ENCODE data around the gene DGKD. TPM values are rescaled to one million over a fixed set of nuclear protein-coding genes. Genes with fewer than 3 reads are reported as not detected.

Gene DGKD
- total RNA-seq, 2 experiments from 2014 or later = 147 to 156 TPM

DNA sequence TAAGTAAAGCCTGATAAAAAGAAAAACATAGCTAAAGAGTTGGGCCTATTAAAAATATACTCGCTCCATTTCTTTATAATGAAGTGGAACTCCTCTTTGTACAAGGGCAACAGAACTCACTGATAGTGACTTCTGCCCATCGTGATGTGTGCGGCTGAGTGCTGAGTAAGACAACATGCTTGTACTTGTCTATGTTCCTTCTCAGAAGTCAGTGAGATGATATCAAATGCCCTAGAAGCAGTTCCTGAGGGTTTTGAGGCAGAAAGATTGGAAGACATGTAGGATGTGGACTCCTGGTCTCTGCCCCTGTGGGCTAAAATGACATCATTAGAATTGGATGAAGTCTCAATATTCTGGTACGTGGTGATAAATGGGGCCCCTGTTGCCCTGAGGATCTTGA lies 138.5 kb downstream of the DGKD start:
- Histone ChIP-seq H3K9me3 (ENCODE audit: control insufficient read depth in 1 of 2, insufficient read depth in 1 of 2, low read length in 2 of 2) (no peaks in the 10 kb centered on the region), H3K4me1 (ENCODE audit: insufficient read depth, low read length) (no peaks in the 10 kb centered on the region), H3K36me3 (ENCODE audit: insufficient read depth, low read length) (peaks cover 33% of the 10 kb centered on the region), H3K27ac (ENCODE audit: low read depth in 1 of 2, low read length in 2 of 2) (no peak overlapping the region), H3K4me3 (ENCODE audit: low read length) (no peak overlapping the region), H3K27me3 (ENCODE audit: control insufficient read depth in 1 of 2, insufficient read depth in 2 of 2, low read length in 2 of 2) (no peaks in the 10 kb centered on the region)
- no peak overlapping the region for H3K4me3 Mint-ChIP-seq
- H3K36me3 Mint-ChIP-seq (ENCODE audit: low read depth) = peaks cover 33% of the 10 kb centered on the region
- TF ChIP-seq, protein P1, sequence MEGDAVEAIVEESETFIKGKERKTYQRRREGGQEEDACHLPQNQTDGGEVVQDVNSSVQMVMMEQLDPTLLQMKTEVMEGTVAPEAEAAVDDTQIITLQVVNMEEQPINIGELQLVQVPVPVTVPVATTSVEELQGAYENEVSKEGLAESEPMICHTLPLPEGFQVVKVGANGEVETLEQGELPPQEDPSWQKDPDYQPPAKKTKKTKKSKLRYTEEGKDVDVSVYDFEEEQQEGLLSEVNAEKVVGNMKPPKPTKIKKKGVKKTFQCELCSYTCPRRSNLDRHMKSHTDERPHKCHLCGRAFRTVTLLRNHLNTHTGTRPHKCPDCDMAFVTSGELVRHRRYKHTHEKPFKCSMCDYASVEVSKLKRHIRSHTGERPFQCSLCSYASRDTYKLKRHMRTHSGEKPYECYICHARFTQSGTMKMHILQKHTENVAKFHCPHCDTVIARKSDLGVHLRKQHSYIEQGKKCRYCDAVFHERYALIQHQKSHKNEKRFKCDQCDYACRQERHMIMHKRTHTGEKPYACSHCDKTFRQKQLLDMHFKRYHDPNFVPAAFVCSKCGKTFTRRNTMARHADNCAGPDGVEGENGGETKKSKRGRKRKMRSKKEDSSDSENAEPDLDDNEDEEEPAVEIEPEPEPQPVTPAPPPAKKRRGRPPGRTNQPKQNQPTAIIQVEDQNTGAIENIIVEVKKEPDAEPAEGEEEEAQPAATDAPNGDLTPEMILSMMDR (IDR thresholded peaks at IDR 0.05) = no peak
- no peak for ATAC-seq (ENCODE audit: poor library complexity)
- no peak overlapping the region for H3K27ac Mint-ChIP-seq
- intact Hi-C loops (cut with DNase I, micrococcal nuclease) = no loop called here
- no peaks in the 10 kb centered on the region for H3K27me3 Mint-ChIP-seq
- no peaks in the 10 kb centered on the region for H3K4me1 Mint-ChIP-seq (ENCODE audit: low read depth)
- CTCF ChIA-PET = no interaction called here
- no peaks in the 10 kb centered on the region for H3K9me3 Mint-ChIP-seq
- no peak for DNase-seq
- POLR2A ChIA-PET = no interaction called here

DNA sequence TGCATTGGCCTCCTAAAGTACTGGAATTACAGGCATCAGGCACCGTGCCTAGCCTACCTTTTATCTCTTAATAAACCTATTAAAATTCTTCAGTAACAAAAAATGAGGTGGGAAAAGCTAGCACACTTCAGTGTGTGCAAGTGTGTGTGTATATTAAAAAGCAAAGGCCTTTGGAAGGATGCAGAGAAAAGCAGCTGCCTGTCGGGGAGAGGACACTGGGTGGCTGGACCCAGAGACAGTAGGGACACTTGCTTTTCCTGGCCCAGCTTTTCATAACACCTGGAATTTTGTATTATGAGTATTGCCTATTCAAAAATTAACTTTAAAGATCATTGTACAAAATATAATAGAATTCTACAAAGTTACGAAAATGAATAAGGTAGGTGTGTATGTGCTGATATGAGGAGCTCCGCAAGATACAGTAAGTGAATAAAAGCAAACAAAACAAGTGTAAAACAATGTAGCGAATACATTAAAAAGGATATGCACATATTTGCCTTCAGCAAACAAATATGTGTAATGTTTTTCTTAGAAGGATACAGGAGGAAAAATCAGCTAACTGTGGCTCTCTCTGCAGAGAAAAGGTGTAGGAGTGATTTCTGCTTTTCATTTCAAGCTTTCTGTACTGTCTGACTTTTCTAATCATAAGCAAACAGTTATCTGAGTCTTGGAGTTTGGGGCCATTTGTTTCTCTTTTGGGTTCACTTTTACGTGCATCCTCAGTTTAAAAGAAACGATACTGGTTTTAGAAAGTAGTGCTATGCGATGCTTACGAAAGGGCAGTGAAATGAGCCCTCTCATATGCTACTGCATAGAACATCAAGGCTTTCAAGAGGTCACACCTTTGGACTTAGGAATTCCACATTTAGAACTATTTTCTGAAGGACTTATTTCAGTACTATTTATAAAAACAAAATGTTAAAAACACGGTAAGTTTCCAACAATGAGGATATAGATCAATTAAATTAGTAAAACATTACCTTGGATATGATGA lies 141.5 kb downstream of the DGKD start:
- CTCF ChIA-PET = no interaction called here
- Histone ChIP-seq H3K27me3 (ENCODE audit: control insufficient read depth in 1 of 2, insufficient read depth in 2 of 2, low read length in 2 of 2) (no peaks in the 10 kb centered on the region), H3K27ac (ENCODE audit: low read depth in 1 of 2, low read length in 2 of 2) (no peak overlapping the region), H3K4me3 (ENCODE audit: low read length) (no peak overlapping the region), H3K9me3 (ENCODE audit: control insufficient read depth in 1 of 2, insufficient read depth in 1 of 2, low read length in 2 of 2) (no peaks in the 10 kb centered on the region), H3K4me1 (ENCODE audit: insufficient read depth, low read length) (no peaks in the 10 kb centered on the region), H3K36me3 (ENCODE audit: insufficient read depth, low read length) (peaks cover 35% of the 10 kb centered on the region)
- intact Hi-C loops (cut with DNase I, micrococcal nuclease) = no loop called here
- H3K27ac Mint-ChIP-seq = no peak overlapping the region
- H3K9me3 Mint-ChIP-seq = no peaks in the 10 kb centered on the region
- no peak for ATAC-seq (ENCODE audit: poor library complexity)
- H3K36me3 Mint-ChIP-seq (ENCODE audit: low read depth) = peaks cover 27% of the 10 kb centered on the region
- H3K4me1 Mint-ChIP-seq (ENCODE audit: low read depth) = no peaks in the 10 kb centered on the region
- POLR2A ChIA-PET = no interaction called here
- TF ChIP-seq, protein P1 (IDR thresholded peaks at IDR 0.05) = no peak
- H3K4me3 Mint-ChIP-seq = no peak overlapping the region
- H3K27me3 Mint-ChIP-seq = no peaks in the 10 kb centered on the region
- no peak for DNase-seq

DNA sequence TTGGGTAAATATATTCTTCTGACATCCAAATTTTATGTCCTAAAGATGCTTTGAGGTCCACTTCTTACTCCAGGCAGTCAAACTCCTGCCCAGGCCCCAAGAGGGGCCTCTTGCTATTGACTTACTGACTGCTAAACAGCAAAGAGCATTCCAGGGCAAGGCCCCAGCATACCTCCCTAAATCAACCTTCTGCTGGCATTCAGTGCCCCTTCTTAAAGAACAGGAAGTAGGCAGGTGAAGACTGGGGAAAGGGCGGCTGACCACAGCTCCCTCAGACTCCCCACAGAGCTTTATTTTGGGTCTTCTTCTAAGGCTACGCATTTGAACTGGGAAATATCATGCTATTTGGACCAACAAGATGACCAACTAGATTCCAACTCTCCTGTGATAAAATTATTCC lies 143.4 kb downstream of the DGKD start:
- no peak for ATAC-seq (ENCODE audit: poor library complexity)
- ChIA-PET POLR2A (no interaction called here), CTCF (no interaction called here)
- Histone ChIP-seq H3K27ac (ENCODE audit: low read depth in 1 of 2, low read length in 2 of 2) (no peak overlapping the region), H3K27me3 (ENCODE audit: control insufficient read depth in 1 of 2, insufficient read depth in 2 of 2, low read length in 2 of 2) (no peaks in the 10 kb centered on the region), H3K9me3 (ENCODE audit: control insufficient read depth in 1 of 2, insufficient read depth in 1 of 2, low read length in 2 of 2) (peaks cover 2 to 4% of the 10 kb centered on the region in 2 experiments), H3K4me3 (ENCODE audit: low read length) (no peak overlapping the region), H3K4me1 (ENCODE audit: insufficient read depth, low read length) (no peaks in the 10 kb centered on the region), H3K36me3 (ENCODE audit: insufficient read depth, low read length) (peaks cover 25% of the 10 kb centered on the region)
- Mint-ChIP-seq H3K4me1 (ENCODE audit: low read depth) (no peaks in the 10 kb centered on the region), H3K27me3 (no peaks in the 10 kb centered on the region), H3K9me3 (peaks cover 4% of the 10 kb centered on the region), H3K4me3 (no peak overlapping the region), H3K27ac (no peak overlapping the region), H3K36me3 (ENCODE audit: low read depth) (peaks cover 35% of the 10 kb centered on the region)
- TF ChIP-seq, protein P1 (IDR thresholded peaks at IDR 0.05) = no peak
- intact Hi-C loops (cut with DNase I, micrococcal nuclease) = no loop called here
- DNase-seq = no peak

Data from CD4-positive, alpha-beta T cell (primary cell).